GM21515 (cell line): Measurements from ENCODE around the gene FAM83G.

Experiments used
- ATAC-seq: cut with Tn5 transposase; IDR thresholded peaks from one replicate; pipeline ENCODE4 v1.9.1; 2021; ENCODE audit not compliant: unreplicated experiment

The FAM83G gene

GRCh38 chr17:19010729-19011505, 6.4 kb upstream of the FAM83G start:
- no peak for ATAC-seq

- no peak for ATAC-seq
Observed at GRCh38 chr17:19009970-19010369, 5.4 kb upstream of the FAM83G start.

DNA sequence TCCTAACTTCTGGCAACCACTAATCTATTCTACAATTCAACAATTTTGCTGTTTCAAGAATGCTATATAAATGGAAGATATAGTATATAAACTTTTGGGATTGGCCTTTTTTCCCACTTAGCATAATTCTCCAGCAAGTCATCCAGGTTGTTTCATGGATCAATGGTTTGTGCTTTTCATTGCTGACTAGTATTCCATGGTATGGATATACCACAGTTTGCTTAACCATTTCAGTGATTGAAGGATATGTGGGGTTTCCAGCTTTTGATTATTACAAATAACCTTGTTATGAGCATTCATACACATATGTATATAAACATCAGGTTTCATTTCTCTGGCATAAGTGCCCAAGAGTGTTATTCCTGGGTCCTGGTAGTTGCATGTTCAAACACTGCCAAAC, 2.1 kb upstream of the FAM83G start:
- ATAC-seq, result no peak

DNA sequence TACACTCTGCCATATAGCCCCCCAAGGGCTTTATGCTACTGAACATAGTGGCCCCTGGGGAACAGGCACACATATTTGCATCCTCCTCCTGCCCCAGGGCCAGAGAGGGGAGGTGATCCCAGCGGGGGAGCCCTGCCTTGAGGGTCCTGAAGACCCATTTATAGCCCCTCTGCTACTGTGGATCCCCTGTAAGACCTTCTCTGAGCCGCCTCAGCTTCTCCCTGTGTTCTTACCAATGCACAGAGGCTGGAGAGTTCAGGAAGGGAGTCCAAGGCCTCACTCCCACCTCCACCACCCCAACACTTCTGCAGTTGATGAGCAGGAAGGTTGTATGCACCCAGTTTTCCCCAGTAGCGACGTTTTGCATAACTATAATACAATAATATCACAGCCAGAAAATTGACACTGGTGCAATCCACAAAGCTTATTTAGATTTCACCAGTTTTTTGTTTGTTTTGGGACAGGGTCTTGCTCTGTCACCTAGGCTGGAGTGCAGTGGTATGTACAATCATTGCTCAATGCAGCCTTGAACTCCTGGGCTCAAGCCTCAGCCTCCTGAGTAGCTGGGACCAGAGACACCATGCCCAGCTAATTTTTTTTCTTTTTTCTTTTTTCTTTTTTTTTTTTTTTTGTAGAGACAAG, 1.3 kb upstream of the FAM83G start:
- no peak for ATAC-seq

- ATAC-seq, result no peak
Observed at GRCh38 chr17:19005137-19005773, 691 bp upstream of the FAM83G start.

DNA sequence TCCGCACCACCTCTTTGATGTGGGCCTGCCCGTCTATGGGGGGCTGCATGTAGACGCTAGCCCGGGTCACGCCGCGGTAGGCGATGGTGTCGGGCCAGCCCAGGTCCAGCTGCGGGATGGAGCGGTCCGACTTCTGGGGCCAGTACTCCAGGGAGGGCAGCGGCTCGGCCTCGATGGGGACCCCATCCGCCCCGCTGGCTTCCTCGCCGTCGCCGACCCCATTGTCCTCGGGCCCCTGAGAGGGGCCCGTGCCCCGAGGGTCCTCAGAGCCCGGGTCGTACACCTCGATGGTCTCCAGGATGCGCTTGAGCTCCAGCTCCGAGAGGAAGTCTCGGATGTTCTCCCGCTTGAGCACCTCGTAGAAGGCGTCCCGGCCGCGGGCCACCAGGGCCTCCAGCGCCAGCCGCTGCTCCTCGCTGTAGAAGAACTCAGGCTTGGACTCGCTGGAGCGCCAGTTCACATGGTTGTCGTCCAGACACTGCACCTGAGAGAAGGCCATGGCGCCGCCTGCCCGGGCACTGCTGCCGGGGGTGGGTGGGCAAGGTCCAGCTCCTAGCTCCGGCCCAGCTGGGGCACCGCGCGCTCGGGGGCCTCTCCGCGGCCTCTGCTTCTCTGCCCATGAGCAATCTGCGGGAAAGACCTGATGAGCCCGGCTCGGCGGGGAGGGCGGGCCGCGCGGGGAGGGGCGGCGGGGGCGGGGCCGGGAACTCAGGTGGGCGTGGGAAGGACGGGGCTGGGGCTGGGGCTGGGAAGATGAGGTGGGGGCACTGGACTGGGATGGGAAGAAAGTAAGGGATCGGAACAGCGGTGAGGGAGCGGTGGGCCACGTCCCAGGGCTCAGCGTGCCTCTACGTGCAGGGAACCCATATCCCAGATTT, 782 bp downstream of the FAM83G start:
- no peak for ATAC-seq

DNA sequence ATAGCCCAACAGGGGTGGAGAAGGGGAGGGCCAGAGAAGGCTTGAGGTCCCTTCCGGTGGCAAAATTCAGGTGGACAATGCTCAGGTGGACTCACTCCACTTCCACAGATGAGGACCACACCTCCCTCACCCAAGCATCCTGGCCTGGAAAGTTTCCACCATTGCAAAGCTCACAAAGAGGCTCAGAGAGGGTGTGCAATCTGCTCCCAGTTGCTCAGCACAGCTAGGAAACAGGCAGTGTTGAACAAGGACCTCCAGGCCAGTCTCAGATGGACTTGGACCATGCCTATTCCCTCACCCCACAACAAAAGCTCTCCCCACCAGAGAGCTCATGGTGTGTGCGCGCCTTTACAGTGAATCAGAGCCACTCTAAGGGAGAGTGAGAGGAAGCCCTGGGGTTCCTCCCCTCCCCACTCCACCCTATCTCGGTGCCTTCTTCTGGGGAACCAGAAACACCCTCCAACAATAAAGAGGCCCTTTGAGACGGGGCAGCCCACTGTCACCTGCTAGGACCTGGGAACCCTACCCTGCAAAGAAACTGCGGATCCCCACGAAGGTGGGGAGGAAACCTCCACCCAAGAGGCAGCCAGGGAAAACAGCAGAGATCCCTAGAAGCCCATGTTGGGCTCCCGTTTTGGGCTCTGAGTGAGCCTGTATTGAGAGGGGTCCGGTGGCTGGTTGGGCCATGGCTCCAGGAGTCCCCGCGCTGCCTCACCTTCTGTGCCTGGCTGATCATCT, 1.6 kb downstream of the FAM83G start:
- no peak for ATAC-seq

GRCh38 chr17:19001907-19002590, 2.5 kb downstream of the FAM83G start:
- no peak for ATAC-seq

- no peak for ATAC-seq
Observed at GRCh38 chr17:19000531-19001325, 3.8 kb downstream of the FAM83G start.

- no peak for ATAC-seq
Observed at GRCh38 chr17:18999911-19000310, 4.7 kb downstream of the FAM83G start.

GRCh38 chr17:18999394-18999793, 5.2 kb downstream of the FAM83G start:
- no peak for ATAC-seq

GRCh38 chr17:18997650-18998196, 6.8 kb downstream of the FAM83G start:
- ATAC-seq, result no peak

- ATAC-seq, result no peak
Observed at GRCh38 chr17:18996458-18996857, 8.1 kb downstream of the FAM83G start.

- no peak for ATAC-seq
Observed at GRCh38 chr17:18995220-18995619, 9.3 kb downstream of the FAM83G start.

GRCh38 chr17:18994631-18995030, 9.9 kb downstream of the FAM83G start:
- no peak for ATAC-seq

DNA sequence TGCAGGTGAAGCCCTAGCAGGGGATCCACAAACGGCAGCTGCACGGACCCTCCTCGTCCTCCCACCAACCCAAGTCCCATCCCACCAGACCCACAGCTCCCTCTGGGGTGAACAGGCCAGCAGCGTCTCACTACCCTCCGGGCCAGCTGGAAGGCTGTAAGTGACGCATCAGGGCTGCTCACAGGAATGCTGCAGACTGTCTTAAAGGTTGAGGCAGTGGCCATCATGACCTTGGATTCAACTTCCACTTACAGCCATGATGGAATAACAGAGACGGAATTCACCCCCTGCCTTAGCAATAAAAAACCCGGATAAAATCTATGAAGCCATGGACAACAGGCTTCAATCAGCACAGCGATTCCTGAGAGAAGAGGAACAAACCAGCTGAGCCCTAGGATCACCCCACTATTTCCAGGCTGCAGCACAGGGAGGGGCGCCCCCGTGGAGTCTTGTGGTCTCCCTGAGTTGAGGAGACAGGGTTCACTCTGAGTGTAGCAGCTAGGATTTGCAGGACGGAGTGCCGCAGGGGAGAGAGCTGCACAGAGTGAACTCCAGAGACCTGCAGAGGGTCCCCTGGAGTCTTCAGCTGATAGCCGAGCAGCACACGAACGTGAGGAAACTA, 10.5 kb downstream of the FAM83G start:
- ATAC-seq, result no peak

- no peak for ATAC-seq
Observed at GRCh38 chr17:18992454-18993130, 12.0 kb downstream of the FAM83G start.
